ENCODE results near the gene PGBD5. TPM values are rescaled to one million over a fixed set of nuclear protein-coding genes. Genes with fewer than 3 reads are reported as not detected.

PGBD5 gene
- total RNA-seq, 4 donors from 2014 or later = 0.79 to 2.6 (median 1.1) TPM

GRCh38 chr1:230278871-230279582, 147.1 kb downstream of the PGBD5 start:
- Histone ChIP-seq H3K36me3 (peaks cover 0 to 5% (median 0%) of the 10 kb centered on the region in 4 donors), H3K9me3 (no peaks in the 10 kb centered on the region)

GRCh38 chr1:230278376-230278775, 147.8 kb downstream of the PGBD5 start:
- in situ Hi-C loops (cut with MboI; ENCODE audit: low pct_ligation_motif_present in 1 of 4, low pct_unique_long_range_greater_than_20kb in 1 of 4, low sequenced_read_pairs in 3 of 4) = no loop called here
- Histone ChIP-seq H3K9me3 (no peaks in the 10 kb centered on the region), H3K4me3 (no peak overlapping the region), H3K36me3 (peaks cover 0 to 5% (median 0%) of the 10 kb centered on the region in 4 donors), H3K27me3 (no peaks in the 10 kb centered on the region), H3K4me1 (peaks cover 7 to 19% (median 15%) of the 10 kb centered on the region in 4 donors), H3K27ac (no peak overlapping the region)
- TF ChIP-seq CTCF (IDR thresholded peaks at IDR 0.05) = no peak
- 97% methylated on average over 7 of the region's 7 CpGs; no CpG with 5 or more reads in 1 of the 2 donors for WGBS, 2 donors (ENCODE audit: low coverage in 1 of 2)
- intact Hi-C loops (cut with DNase I; ENCODE audit: low total_unique reads) = no loop called here
- DNase-seq = no peak

More at GRCh38 chr1:230278871-230279582, 147.1 kb downstream of the PGBD5 start:
- no peaks in the 10 kb centered on the region for H3K27me3 ChIP-seq
- no peak for DNase-seq
- intact Hi-C loops (cut with DNase I; ENCODE audit: low total_unique reads) = no loop called here
- TF ChIP-seq CTCF (IDR thresholded peaks at IDR 0.05) (no peak), POLR2AphosphoS5 (IDR thresholded peaks at IDR 0.05) (no peak), EP300 (IDR thresholded peaks at IDR 0.05; ENCODE audit: low read depth) (no peak), POLR2A (IDR thresholded peaks at IDR 0.05) (no peak)
- no peak overlapping the region for H3K27ac ChIP-seq
- 77 to 80% methylated on average over 4 to 20 of the region's 20 CpGs for WGBS, 2 donors (ENCODE audit: low coverage in 1 of 2)
- H3K4me3 ChIP-seq = no peak overlapping the region
- in situ Hi-C loops (cut with MboI; ENCODE audit: low pct_ligation_motif_present in 1 of 4, low pct_unique_long_range_greater_than_20kb in 1 of 4, low sequenced_read_pairs in 3 of 4) = no loop called here
- H3K4me1 ChIP-seq = peaks cover 7 to 19% (median 15%) of the 10 kb centered on the region in 4 donors

- Histone ChIP-seq H3K9me3 (no peaks in the 10 kb centered on the region), H3K4me3 (no peak overlapping the region), H3K36me3 (peaks cover 0 to 5% (median 0%) of the 10 kb centered on the region in 4 donors), H3K27ac (no peak overlapping the region), H3K4me1 (peaks cover 7 to 17% (median 13%) of the 10 kb centered on the region in 4 donors), H3K27me3 (no peaks in the 10 kb centered on the region)
- TF ChIP-seq POLR2A (IDR thresholded peaks at IDR 0.05) = no peak
- TF ChIP-seq EP300 (IDR thresholded peaks at IDR 0.05; ENCODE audit: low read depth) = no peak
- no peak for TF ChIP-seq CTCF (IDR thresholded peaks at IDR 0.05)
- no peak for TF ChIP-seq POLR2AphosphoS5 (IDR thresholded peaks at IDR 0.05)
- intact Hi-C loops (cut with DNase I; ENCODE audit: low total_unique reads) = no loop called here
- 53 to 54% methylated on average over 6 to 15 of the region's 15 CpGs for WGBS, 2 donors (ENCODE audit: low coverage in 1 of 2)
- no peak for DNase-seq
- in situ Hi-C loops (cut with MboI; ENCODE audit: low pct_ligation_motif_present in 1 of 4, low pct_unique_long_range_greater_than_20kb in 1 of 4, low sequenced_read_pairs in 3 of 4) = no loop called here
Measured at GRCh38 chr1:230277201-230278025, 148.7 kb downstream of the PGBD5 start.

GRCh38 chr1:230276401-230276800, 149.7 kb downstream of the PGBD5 start:
- no peak overlapping the region for H3K4me3 ChIP-seq
- DNase-seq = no peak
- TF ChIP-seq POLR2AphosphoS5 (IDR thresholded peaks at IDR 0.05) (no peak), POLR2A (IDR thresholded peaks at IDR 0.05) (no peak), CTCF (IDR thresholded peaks at IDR 0.05) (no peak), EP300 (IDR thresholded peaks at IDR 0.05; ENCODE audit: low read depth) (no peak)
- no peaks in the 10 kb centered on the region for H3K9me3 ChIP-seq
- H3K27ac ChIP-seq = no peak overlapping the region
- no peaks in the 10 kb centered on the region for H3K27me3 ChIP-seq
- H3K36me3 ChIP-seq = peaks cover 0 to 5% (median 0%) of the 10 kb centered on the region in 4 donors
- in situ Hi-C loops (cut with MboI; ENCODE audit: low pct_ligation_motif_present in 1 of 4, low pct_unique_long_range_greater_than_20kb in 1 of 4, low sequenced_read_pairs in 3 of 4) (no loop called here), intact Hi-C loops (cut with DNase I; ENCODE audit: low total_unique reads) (no loop called here)
- H3K4me1 ChIP-seq = peaks cover under 1 to 9% (median 5%) of the 10 kb centered on the region in 4 donors
- WGBS, 2 donors (ENCODE audit: low coverage in 1 of 2) = 95 to 100% methylated on average over 1 to 5 of the region's 5 CpGs

All from transverse colon (tissue), 4 donors.